T follicular helper cell (primary cell): ENCODE measurements around the gene SEPTIN7.
A peak's percentile ranks its signal among the peaks of the same experiment; 100 is the strongest.

Experiments
- DNase-seq: peaks from one replicate; pipeline ENCODE4 v3.0.0-alpha.2; 2020; ENCODE audit warnings: low read depth

The SEPTIN7 gene

GRCh38 chr7:35787925-35788324, 12.9 kb upstream of the SEPTIN7 start:
- no peak for DNase-seq

GRCh38 chr7:35792472-35792871, 8.4 kb upstream of the SEPTIN7 start:
- no peak for DNase-seq

GRCh38 chr7:35792873-35793489, 7.9 kb upstream of the SEPTIN7 start:
- no peak for DNase-seq

- no peak for DNase-seq
Observed at GRCh38 chr7:35797311-35797710, 3.5 kb upstream of the SEPTIN7 start.

- DNase-seq: peak; percentile 69
Observed at GRCh38 chr7:35799846-35800717, 775 bp upstream of the SEPTIN7 start.

- peak; percentile 66 for DNase-seq
Observed at GRCh38 chr7:35801392-35802101, 690 bp downstream of the SEPTIN7 start.

- no peak for DNase-seq
Observed at GRCh38 chr7:35802102-35802466, 1.2 kb downstream of the SEPTIN7 start.

GRCh38 chr7:35802649-35803048, 1.8 kb downstream of the SEPTIN7 start:
- no peak for DNase-seq

GRCh38 chr7:35804231-35804970, 3.5 kb downstream of the SEPTIN7 start:
- no peak for DNase-seq

- DNase-seq: no peak
Observed at GRCh38 chr7:35805876-35806275, 5.0 kb downstream of the SEPTIN7 start.

GRCh38 chr7:35816514-35816913, 15.7 kb downstream of the SEPTIN7 start:
- no peak for DNase-seq

- no peak for DNase-seq
Observed at GRCh38 chr7:35817181-35817580, 16.3 kb downstream of the SEPTIN7 start.

GRCh38 chr7:35817930-35818329, 17.1 kb downstream of the SEPTIN7 start:
- DNase-seq: no peak

GRCh38 chr7:35818513-35818912, 17.7 kb downstream of the SEPTIN7 start:
- DNase-seq: no peak

GRCh38 chr7:35819310-35819709, 18.5 kb downstream of the SEPTIN7 start:
- no peak for DNase-seq

GRCh38 chr7:35819954-35820703, 19.3 kb downstream of the SEPTIN7 start:
- DNase-seq: no peak

- DNase-seq: no peak
Observed at GRCh38 chr7:35820858-35821257, 20.0 kb downstream of the SEPTIN7 start.

- DNase-seq: no peak
Observed at GRCh38 chr7:35823440-35823839, 22.6 kb downstream of the SEPTIN7 start.

- DNase-seq: no peak
Observed at GRCh38 chr7:35825974-35826373, 25.1 kb downstream of the SEPTIN7 start.

- no peak for DNase-seq
Observed at GRCh38 chr7:35826751-35827150, 25.9 kb downstream of the SEPTIN7 start.

- no peak for DNase-seq
Observed at GRCh38 chr7:35828817-35829216, 28.0 kb downstream of the SEPTIN7 start.
